Renal pelvis (tissue), 4 donors: ENCODE results near the gene FER. TPM values are rescaled to one million over a fixed set of nuclear protein-coding genes. Genes with fewer than 3 reads are reported as not detected.
"Not testable (repeated sequence)": the region's sequence is repeated elsewhere in the genome, so short reads cannot be mapped to it uniquely, and the experiment has no call there.

Experiments
- DNase-seq: peaks from one replicate; pipeline ENCODE4 v3.0.0-alpha.2; 2013
- polyA plus RNA-seq, 3 donors: library from polyadenylated mRNA; unstranded; fragments of 120-200 nt; gene quantifications; one replicate each; pipeline ENCODE4 v1.2.1, GENCODE V29; 2013; ENCODE audit not compliant: insufficient read length in 3 of 3

FER gene
- polyA plus RNA-seq, 3 donors: 14.9 to 19.3 (median 17.3) TPM

GRCh38 chr5:108797986-108798385 lies 50.3 kb downstream of the FER start:
- DNase-seq: no peak

- DNase-seq: no peak
Observed at GRCh38 chr5:108798513-108799265, 51.0 kb downstream of the FER start.

GRCh38 chr5:108801301-108801700 lies 53.6 kb downstream of the FER start:
- DNase-seq: no peak

GRCh38 chr5:108801776-108802175 lies 54.1 kb downstream of the FER start:
- DNase-seq: no peak

- DNase-seq: no peak
Observed at GRCh38 chr5:108810717-108811116, 63.0 kb downstream of the FER start.

- no peak for DNase-seq
Observed at GRCh38 chr5:108813673-108814072, 66.0 kb downstream of the FER start.

GRCh38 chr5:108814551-108814950 lies 66.9 kb downstream of the FER start:
- no peak for DNase-seq

GRCh38 chr5:108818613-108819272 lies 71.0 kb downstream of the FER start:
- no peak for DNase-seq

- DNase-seq: no peak
Observed at GRCh38 chr5:108820983-108821382, 73.3 kb downstream of the FER start.

GRCh38 chr5:108822211-108822947 lies 74.7 kb downstream of the FER start:
- no peak for DNase-seq

GRCh38 chr5:108827131-108827530 lies 79.4 kb downstream of the FER start:
- no peak for DNase-seq

- no peak for DNase-seq
Observed at GRCh38 chr5:108830705-108831276, 83.1 kb downstream of the FER start.

- DNase-seq: no peak
Observed at GRCh38 chr5:108836492-108836891, 88.8 kb downstream of the FER start.

GRCh38 chr5:108842260-108842941 lies 94.7 kb downstream of the FER start:
- DNase-seq: not testable (repeated sequence)

- not testable (repeated sequence) for DNase-seq
Observed at GRCh38 chr5:108851129-108851528, 103.4 kb downstream of the FER start.

GRCh38 chr5:108857905-108858304 lies 110.2 kb downstream of the FER start:
- DNase-seq: no peak

- no peak for DNase-seq
Observed at GRCh38 chr5:108858959-108859358, 111.3 kb downstream of the FER start.

- DNase-seq: no peak
Observed at GRCh38 chr5:108862211-108862610, 114.5 kb downstream of the FER start.

- DNase-seq: not testable (repeated sequence)
Observed at GRCh38 chr5:108866097-108866496, 118.4 kb downstream of the FER start.

- DNase-seq: no peak
Observed at GRCh38 chr5:108867656-108868055, 120.0 kb downstream of the FER start.

- DNase-seq: no peak
Observed at GRCh38 chr5:108869066-108869465, 121.4 kb downstream of the FER start.

GRCh38 chr5:108876451-108876850 lies 128.8 kb downstream of the FER start:
- no peak for DNase-seq
